B cell (primary cell): Measurements from ENCODE around the gene PLA2G4E. TPM values are rescaled to one million over a fixed set of nuclear protein-coding genes. Genes with fewer than 3 reads are reported as not detected.

ENCODE experiments used
- ATAC-seq: fragments of 200-7000 bp; cut with Tn5 transposase; one replicate; pipeline ENCODE4 v1.10.0; 2021; ENCODE audit warnings: low read depth, mild to moderate bottlenecking, moderate number of reproducible peaks, moderate library complexity
- CTCF ChIA-PET: fragments of 350-600 bp; sonication (Branson Sonifier 250); formaldehyde crosslinking; loops from one replicate; lab custom pipeline; 2021; ENCODE audit warnings: antibody characterized with exemption, inconsistent platforms; lab: Charles Lee
- POLR2A ChIA-PET: fragments of 350-600 bp; sonication (Branson Sonifier 250); formaldehyde crosslinking; loops from one replicate; lab custom pipeline; 2021; ENCODE audit warnings: antibody characterized with exemption; lab: Charles Lee
- DNase-seq: peaks from one replicate; pipeline ENCODE4 v3.0.0; 2013
- H2AFZ ChIP-seq: 2 replicates; pipeline ENCODE4 v1.6.1; 2012; ENCODE audit warnings: mild to moderate bottlenecking, low read depth, low read length; ENCODE audit not compliant: insufficient read depth, poor library complexity, severe bottlenecking
- H3K27ac ChIP-seq, 2 donors: 1 replicate in 1 of 2; 2 replicates in 1 of 2; pipeline ENCODE4 v1.5.1; 2012 to 2013; ENCODE audit warnings: low read length in 2 of 2, mild to moderate bottlenecking in 2 of 2, moderate library complexity in 1 of 2
- H3K27me3 ChIP-seq, 4 experiments: fragments of 200-600 bp in 1 of 4; sonication (generic) in 1 of 4; replicated peaks in 1 of 4; 1 replicate in 2 of 4; 2 replicates in 2 of 4; pipeline versions ENCODE4 v1.6.1 to v1.7.0; 2013 to 2016; ENCODE audit warnings: low read length in 3 of 4, mild to moderate bottlenecking in 2 of 4, mixed read lengths in 1 of 4, moderate library complexity in 1 of 4; ENCODE audit not compliant: insufficient read depth in 4 of 4, control insufficient read depth in 3 of 4; ENCODE audit errors: control extremely low read depth in 1 of 4
- H3K36me3 ChIP-seq, 2 experiments: replicated peaks in 1 of 2; 1 replicate in 1 of 2; 2 replicates in 1 of 2; pipeline versions ENCODE4 v1.6.1 to v1.7.1; 2013; ENCODE audit warnings: low read length in 1 of 2; ENCODE audit not compliant: insufficient read depth in 2 of 2, control insufficient read depth in 1 of 2; ENCODE audit errors: control extremely low read depth in 1 of 2, extremely low read depth in 1 of 2
- H3K4me1 ChIP-seq, 2 donors: fragments of 200-600 bp in 1 of 2; sonication (generic) in 1 of 2; 1 replicate in 1 of 2; 2 replicates in 1 of 2; pipeline versions ENCODE4 v1.5.1 to v1.6.1; 2013 to 2017; ENCODE audit warnings: low read length in 2 of 2; ENCODE audit not compliant: control insufficient read depth in 2 of 2, insufficient read depth in 2 of 2
- H3K4me2 ChIP-seq: replicated peaks from 2 replicates; pipeline ENCODE3; 2012; ENCODE audit warnings: mild to moderate bottlenecking, low read depth, low read length; ENCODE audit not compliant: poor library complexity, severe bottlenecking
- H3K4me3 ChIP-seq, 5 experiments: fragments of 200-600 bp in 1 of 5; sonication (generic) in 1 of 5; 1 replicate in 3 of 5; 2 replicates in 2 of 5; pipeline versions ENCODE4 v1.5.1 to v1.7.0; 2011 to 2016; ENCODE audit warnings: low read length in 4 of 5, mild to moderate bottlenecking in 4 of 5, low read depth in 2 of 5, control low read depth in 1 of 5, moderate library complexity in 1 of 5; ENCODE audit not compliant: insufficient read depth in 1 of 5; ENCODE audit errors: control extremely low read depth in 1 of 5, extremely low read depth in 1 of 5
- H3K79me2 ChIP-seq: fragments of 200-600 bp; sonication (generic); one replicate; pipeline ENCODE4 v1.6.0; 2016; ENCODE audit warnings: low read length; ENCODE audit not compliant: control insufficient read depth, insufficient read depth
- H3K9ac ChIP-seq: fragments of 200-600 bp; sonication (generic); 2 replicates; pipeline ENCODE4 v1.6.1; 2017; ENCODE audit warnings: mild to moderate bottlenecking, low read length, moderate library complexity
- H3K9me3 ChIP-seq, 3 donors: one replicate each; pipeline versions ENCODE4 v1.6.1 to v1.7.1; 2013; ENCODE audit warnings: low read length in 2 of 3; ENCODE audit not compliant: control insufficient read depth in 2 of 3, insufficient read depth in 1 of 3; ENCODE audit errors: control extremely low read depth in 1 of 3
- H4K20me1 ChIP-seq: 2 replicates; pipeline ENCODE4 v1.6.0; 2012; ENCODE audit warnings: mild to moderate bottlenecking, low read length; ENCODE audit not compliant: insufficient read depth, control insufficient read depth, poor library complexity, severe bottlenecking
- H3K27ac Mint-ChIP-seq: one replicate; pipeline ENCODE4 v1.8.0; 2021; ENCODE audit warnings: mixed read lengths
- H3K27me3 Mint-ChIP-seq: one replicate; pipeline ENCODE4 v1.8.0; 2021; ENCODE audit warnings: mixed read lengths
- H3K4me1 Mint-ChIP-seq: one replicate; pipeline ENCODE4 v1.8.0; 2021; ENCODE audit warnings: mixed read lengths
- H3K4me3 Mint-ChIP-seq: one replicate; pipeline ENCODE4 v1.8.0; 2021; ENCODE audit warnings: mixed read lengths
- H3K9me3 Mint-ChIP-seq: one replicate; pipeline ENCODE4 v1.8.0; 2022; ENCODE audit warnings: mixed read lengths; ENCODE audit not compliant: insufficient read depth
- EZH2 ChIP-seq: IDR thresholded peaks from 2 replicates; pipeline ENCODE4 v1.6.1; 2012; ENCODE audit warnings: borderline replicate concordance, low read depth, mild to moderate bottlenecking, moderate library complexity, low read length; ENCODE audit not compliant: insufficient read depth, poor library complexity, severe bottlenecking
- WGBS: methylation state at CpG from one replicate; pipeline ENCODE4 v1.1.5; 2013; ENCODE audit warnings: missing lambda C conversion rate; ENCODE audit not compliant: insufficient coverage; 5-methylcytosine and 5-hydroxymethylcytosine counted together
- intact Hi-C: fragments of 100-400 bp; cut with micrococcal nuclease; formaldehyde crosslinking; loops from one replicate; pipeline ENCODE4 v1.10.0; 2022
- polyA plus RNA-seq: library from polyadenylated mRNA; depleted of rRNA; stranded (reverse); fragments of >200 nt; gene quantifications from 2 replicates; pipeline ENCODE4 v1.2.3, GENCODE V29; 2012
- total RNA-seq, 2 donors: library from RNA; stranded (reverse); fragments of 120-200 nt in 1 of 2; gene quantifications; 1 replicate in 1 of 2; 2 replicates in 1 of 2; pipeline versions ENCODE4 v1.2.3 to v1.2.4, GENCODE V29; 2013 to 2022
- TF ChIP-seq, protein P1 (sequence below): fragments of 200-600 bp; IDR thresholded peaks from one replicate; pipeline ENCODE4 v1.8.0; 2022; ENCODE audit warnings: antibody characterized with exemption, mild to moderate bottlenecking

PLA2G4E gene
- total and polyA plus RNA-seq, 2 donors (not counting 1 experiment from before 2014, with no cell fraction given): not detected

DNA sequence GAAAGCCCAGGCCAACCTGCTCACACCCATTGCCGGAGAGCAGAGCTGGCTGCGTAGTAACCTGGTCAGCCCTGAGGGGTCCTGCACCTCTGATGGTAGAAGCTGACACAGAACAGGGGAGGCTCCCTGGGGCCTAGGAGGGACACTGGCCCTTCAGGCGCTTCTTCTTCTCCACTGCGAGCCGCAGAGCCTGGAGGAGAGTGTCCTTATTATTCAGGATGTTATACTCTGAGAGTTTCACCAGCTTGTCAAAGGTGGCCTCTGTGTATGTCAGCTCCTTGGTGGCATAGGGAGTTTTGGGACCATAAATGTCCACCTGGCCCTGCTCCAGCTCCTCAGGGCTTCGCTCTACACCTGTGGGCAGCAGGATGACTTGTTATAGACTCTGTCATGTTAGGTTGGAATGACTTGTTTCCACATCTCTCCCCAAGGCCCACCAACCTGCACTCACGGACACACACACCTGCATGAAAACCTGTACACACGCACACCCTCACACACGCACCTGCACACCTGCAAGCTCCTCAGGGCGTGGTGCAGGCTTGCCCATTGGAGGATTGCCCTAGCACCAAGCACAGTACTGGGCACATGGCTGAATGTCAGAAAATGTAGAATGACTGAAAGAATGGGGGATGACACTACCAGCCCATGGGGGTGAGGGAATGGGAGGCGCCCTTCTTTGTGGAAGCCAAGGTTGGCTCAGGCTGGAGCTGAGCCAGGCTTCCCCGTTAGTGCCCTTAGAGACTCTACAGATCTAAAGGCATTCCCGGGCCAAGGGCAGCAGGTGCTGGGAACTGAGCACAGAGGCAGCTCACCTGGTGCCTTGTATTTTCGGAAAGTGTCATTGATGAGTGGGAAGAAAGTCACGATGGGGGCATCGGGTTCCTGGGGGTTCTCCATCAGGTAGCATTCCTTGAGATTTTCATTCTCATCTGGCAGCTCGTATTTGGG, 36.9 kb downstream of the PLA2G4E start:
- no peak for DNase-seq

More for the DNA sequence above, 36.9 kb downstream of the PLA2G4E start:
- Histone ChIP-seq H3K27ac (no peak overlapping the region), H3K4me1 (no peaks in the 10 kb centered on the region), H3K9ac (no peak overlapping the region), H3K4me2 (no peak overlapping the region), H3K27me3 (peaks cover 0 to 3% (median 0%) of the 10 kb centered on the region in 4 experiments), H2AFZ (no peak overlapping the region), H3K9me3 (no peaks in the 10 kb centered on the region), H3K36me3 (no peaks in the 10 kb centered on the region), H3K4me3 (no peak overlapping the region), H3K79me2 (no peaks in the 10 kb centered on the region), H4K20me1 (no peaks in the 10 kb centered on the region)
- 92% methylated on average over 13 of the region's 17 CpGs for WGBS
- H3K4me3 Mint-ChIP-seq: no peak overlapping the region
- no peaks in the 10 kb centered on the region for H3K9me3 Mint-ChIP-seq
- CTCF ChIA-PET: interaction anchor here (0.6 to 8.8 kb wide), 5 partner anchors 12 to 367 kb away, joined by 3 to 113 read pairs (median 4); no protein-coding TSS in a partner anchor
- no peaks in the 10 kb centered on the region for H3K4me1 Mint-ChIP-seq
- H3K27ac Mint-ChIP-seq: no peak overlapping the region
- H3K27me3 Mint-ChIP-seq: peaks cover 11% of the 10 kb centered on the region
- ATAC-seq: no peak
- TF ChIP-seq, protein P1, sequence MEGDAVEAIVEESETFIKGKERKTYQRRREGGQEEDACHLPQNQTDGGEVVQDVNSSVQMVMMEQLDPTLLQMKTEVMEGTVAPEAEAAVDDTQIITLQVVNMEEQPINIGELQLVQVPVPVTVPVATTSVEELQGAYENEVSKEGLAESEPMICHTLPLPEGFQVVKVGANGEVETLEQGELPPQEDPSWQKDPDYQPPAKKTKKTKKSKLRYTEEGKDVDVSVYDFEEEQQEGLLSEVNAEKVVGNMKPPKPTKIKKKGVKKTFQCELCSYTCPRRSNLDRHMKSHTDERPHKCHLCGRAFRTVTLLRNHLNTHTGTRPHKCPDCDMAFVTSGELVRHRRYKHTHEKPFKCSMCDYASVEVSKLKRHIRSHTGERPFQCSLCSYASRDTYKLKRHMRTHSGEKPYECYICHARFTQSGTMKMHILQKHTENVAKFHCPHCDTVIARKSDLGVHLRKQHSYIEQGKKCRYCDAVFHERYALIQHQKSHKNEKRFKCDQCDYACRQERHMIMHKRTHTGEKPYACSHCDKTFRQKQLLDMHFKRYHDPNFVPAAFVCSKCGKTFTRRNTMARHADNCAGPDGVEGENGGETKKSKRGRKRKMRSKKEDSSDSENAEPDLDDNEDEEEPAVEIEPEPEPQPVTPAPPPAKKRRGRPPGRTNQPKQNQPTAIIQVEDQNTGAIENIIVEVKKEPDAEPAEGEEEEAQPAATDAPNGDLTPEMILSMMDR: no peak
- TF ChIP-seq EZH2: no peak
- POLR2A ChIA-PET: no interaction called here
- intact Hi-C loops: no loop called here
